ENCODE data around the gene CCR7. TPM values are rescaled to one million over a fixed set of nuclear protein-coding genes. Genes with fewer than 3 reads are reported as not detected.
"Not testable (repeated sequence)": the region's sequence is repeated elsewhere in the genome, so short reads cannot be mapped to it uniquely, and the experiment has no call there.

The CCR7 gene
- total and polyA plus RNA-seq, 2 of the 13 experiments (the other 11 are each of a cell fraction or from before 2014, with no cell fraction given), result 0.04 to 0.53 TPM

- TF ChIP-seq ZNF318 (CRISPR knock-in tag; IDR thresholded peaks at IDR 0.05), result 0 out of 2 replicates have a peak, but pooled peaks have one; percentile 44
Observed at GRCh38 chr17:40547079-40547784, 18.0 kb downstream of the CCR7 start (continued).

- H4K20me1 ChIP-seq (ENCODE audit: insufficient read depth, low read length); ATAC-seq; H3K27me3 ChIP-seq (ENCODE audit: control insufficient read depth in 1 of 2, insufficient read depth in 2 of 2, low read length in 2 of 2); CTCF ChIA-PET (ENCODE audit: low intra/inter-chr PET ratio, low total read pairs); intact Hi-C loops (cut with micrococcal nuclease; ENCODE audit: unreplicated experiment); FAIRE-seq; H3K36me3 ChIP-seq (replicated peaks in 1 of 2; ENCODE audit: control insufficient read depth in 1 of 2, insufficient read depth in 2 of 2, low read length in 2 of 2); H3K79me2 ChIP-seq (ENCODE audit: insufficient read depth, low read length); H3K4me3 ChIP-seq (replicated peaks in 1 of 3; ENCODE audit: insufficient read depth in 1 of 3, low read depth in 2 of 3, low read length in 3 of 3); DNase-seq (ENCODE audit: low spot score); H3K9me3 ChIP-seq (ENCODE audit: low read length); H2AFZ ChIP-seq (ENCODE audit: low read length); BruUV-seq (replicated peaks); H3K27ac ChIP-seq (ENCODE audit: extremely low read length, insufficient read depth, low read length); H3K9ac ChIP-seq (ENCODE audit: insufficient read depth, low read depth, low read length); H3K4me2 ChIP-seq (ENCODE audit: low read depth, low read length); in situ Hi-C loops (cut with HindIII; ENCODE audit: extremely low pct_ligation_motif_present, low pct_unique_long_range_greater_than_20kb): not testable (repeated sequence)
- H3K4me1 ChIP-seq (ENCODE audit: insufficient read depth, low read length), result peaks cover 73% of the 10 kb centered on the region
- 92% methylated on average over 4 of the region's 4 CpGs for WGBS (ENCODE audit: low lambda C conversion rate)
- TF ChIP-seq MNT (IDR thresholded peaks at IDR 0.05), result peak; percentile 37
- POLR2A ChIA-PET, result interaction anchor here (3.8 to 4.3 kb wide), 2 partner anchors 10 to 14 kb away, joined by 45 to 106 read pairs; no protein-coding TSS in a partner anchor
Observed at GRCh38 chr17:40546497-40546896, 18.8 kb downstream of the CCR7 start.
